Breast epithelium (tissue), 3 donors: ENCODE results near the gene SERPINB6.

Source experiments
- POLR2A ChIP-seq: fragments of 450-650 bp; IDR thresholded peaks from one replicate; pipeline ENCODE4 v1.6.1; 2016; ENCODE audit warnings: antibody characterized with exemption, mild to moderate bottlenecking, moderate library complexity
- TF ChIP-seq, protein P1 (sequence below), 3 donors: fragments of 450-650 bp; IDR thresholded peaks; one replicate each; pipeline ENCODE4 v1.5.1; 2016 to 2017; ENCODE audit warnings: antibody characterized with exemption in 3 of 3, mild to moderate bottlenecking in 3 of 3, moderate library complexity in 3 of 3

- TF ChIP-seq POLR2A: no peak
- TF ChIP-seq, protein P1, sequence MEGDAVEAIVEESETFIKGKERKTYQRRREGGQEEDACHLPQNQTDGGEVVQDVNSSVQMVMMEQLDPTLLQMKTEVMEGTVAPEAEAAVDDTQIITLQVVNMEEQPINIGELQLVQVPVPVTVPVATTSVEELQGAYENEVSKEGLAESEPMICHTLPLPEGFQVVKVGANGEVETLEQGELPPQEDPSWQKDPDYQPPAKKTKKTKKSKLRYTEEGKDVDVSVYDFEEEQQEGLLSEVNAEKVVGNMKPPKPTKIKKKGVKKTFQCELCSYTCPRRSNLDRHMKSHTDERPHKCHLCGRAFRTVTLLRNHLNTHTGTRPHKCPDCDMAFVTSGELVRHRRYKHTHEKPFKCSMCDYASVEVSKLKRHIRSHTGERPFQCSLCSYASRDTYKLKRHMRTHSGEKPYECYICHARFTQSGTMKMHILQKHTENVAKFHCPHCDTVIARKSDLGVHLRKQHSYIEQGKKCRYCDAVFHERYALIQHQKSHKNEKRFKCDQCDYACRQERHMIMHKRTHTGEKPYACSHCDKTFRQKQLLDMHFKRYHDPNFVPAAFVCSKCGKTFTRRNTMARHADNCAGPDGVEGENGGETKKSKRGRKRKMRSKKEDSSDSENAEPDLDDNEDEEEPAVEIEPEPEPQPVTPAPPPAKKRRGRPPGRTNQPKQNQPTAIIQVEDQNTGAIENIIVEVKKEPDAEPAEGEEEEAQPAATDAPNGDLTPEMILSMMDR (IDR thresholded peaks at IDR 0.05): peak in 1 of 3 donors; percentile 21
These were observed 9.9 kb downstream of the SERPINB6 start for GRCh38 chr6:2961506-2961905.
